SK-N-SH treated with all-trans-retinoic acid at 6 μM for 48 hours (cell line): ENCODE data around the gene TRPM2.

Source experiments
- ARNTL ChIP-seq: fragments of 450-650 bp; formaldehyde crosslinking; IDR thresholded peaks from 2 replicates; pipeline ENCODE4 v1.5.0; 2020; ENCODE audit warnings: low read depth, mild to moderate bottlenecking, moderate library complexity, borderline replicate concordance
- CSRNP3 ChIP-seq: fragments of 250-450 bp; sonication (Bioruptor Pico); IDR thresholded peaks from 2 replicates; pipeline ENCODE4 v1.5.1; 2021; ENCODE audit warnings: mild to moderate bottlenecking, moderate library complexity
- ESRRG ChIP-seq: fragments of 250-450 bp; sonication (Bioruptor Pico); IDR thresholded peaks from 2 replicates; pipeline ENCODE4 v1.6.1; 2021; ENCODE audit warnings: mild to moderate bottlenecking
- POU6F1 ChIP-seq: fragments of 250-450 bp; sonication (Bioruptor Pico); IDR thresholded peaks from 2 replicates; pipeline ENCODE4 v1.8.0; 2021; ENCODE audit warnings: low read depth, mild to moderate bottlenecking, moderate library complexity, borderline replicate concordance
- RARB ChIP-seq: fragments of 250-450 bp; sonication (Bioruptor Pico); IDR thresholded peaks from 2 replicates; pipeline ENCODE4 v1.8.0; 2021; ENCODE audit warnings: mild to moderate bottlenecking, moderate library complexity
- TCF4 ChIP-seq: fragments of 250-450 bp; sonication (Bioruptor Pico); IDR thresholded peaks from 2 replicates; pipeline ENCODE4 v1.8.0; 2021; ENCODE audit warnings: mild to moderate bottlenecking, moderate library complexity, borderline replicate concordance
- ZC3H10 ChIP-seq: fragments of 250-450 bp; sonication (Bioruptor Pico); IDR thresholded peaks from 2 replicates; pipeline ENCODE4 v1.5.1; 2021; ENCODE audit warnings: mild to moderate bottlenecking, moderate library complexity
- ZFP30 ChIP-seq: fragments of 450-650 bp; formaldehyde crosslinking; IDR thresholded peaks from 2 replicates; pipeline ENCODE4 v1.5.0; 2022; ENCODE audit warnings: mild to moderate bottlenecking, moderate library complexity
- ZNF565 ChIP-seq: fragments of 450-650 bp; formaldehyde crosslinking; conservative IDR thresholded peaks from 2 replicates; pipeline ENCODE4 v1.5.0; 2020; ENCODE audit warnings: low read depth, mild to moderate bottlenecking, moderate library complexity
- ZNF70 ChIP-seq: fragments of 450-650 bp; formaldehyde crosslinking; IDR thresholded peaks from 2 replicates; pipeline ENCODE4 v1.5.0; 2020; ENCODE audit warnings: mild to moderate bottlenecking, moderate library complexity
- ZNF8 ChIP-seq: fragments of 450-650 bp; formaldehyde crosslinking; IDR thresholded peaks from 2 replicates; pipeline ENCODE4 v1.5.0; 2020; ENCODE audit warnings: mild to moderate bottlenecking, moderate library complexity

- TF ChIP-seq RARB (CRISPR knock-in tag) (no peak), ESRRG (no peak), ZC3H10 (no peak), ZNF565 (CRISPR knock-in tag) (no peak), ARNTL (CRISPR knock-in tag) (no peak), ZFP30 (CRISPR knock-in tag) (no peak), ZNF8 (CRISPR knock-in tag) (no peak), ZNF70 (CRISPR knock-in tag) (no peak), POU6F1 (CRISPR knock-in tag) (no peak), CSRNP3 (CRISPR knock-in tag) (no peak), TCF4 (CRISPR knock-in tag) (no peak)
Measured at GRCh38 chr21:44400791-44401385, 47.5 kb downstream of the TRPM2 start.
